Vagina (tissue), 2 donors: ENCODE results near the gene EHD2. TPM values are rescaled to one million over a fixed set of nuclear protein-coding genes. Genes with fewer than 3 reads are reported as not detected.

Experiments used
- DNase-seq, 2 donors: peaks; one replicate each; pipeline ENCODE4 v3.0.0-alpha.2; 2017; ENCODE audit errors: extremely low spot score in 2 of 2
- H3K27ac ChIP-seq: fragments of 200-600 bp; sonication (generic); one replicate; pipeline ENCODE4 v1.5.1; 2019
- H3K27me3 ChIP-seq: fragments of 200-600 bp; sonication (generic); one replicate; pipeline ENCODE4 v1.5.1; 2019
- H3K36me3 ChIP-seq, 2 donors: fragments of 200-600 bp; sonication (generic); one replicate each; pipeline ENCODE4 v1.5.1; 2017 to 2019
- H3K4me1 ChIP-seq: fragments of 200-600 bp; sonication (generic); one replicate; pipeline ENCODE4 v1.5.1; 2019
- H3K4me3 ChIP-seq, 2 donors: fragments of 200-600 bp; sonication (generic); 1 replicate in 1 of 2; 2 replicates in 1 of 2; pipeline ENCODE4 v1.5.1; 2016 to 2019
- H3K9me3 ChIP-seq: fragments of 200-600 bp; sonication (generic); one replicate; pipeline ENCODE4 v1.5.1; 2019
- POLR2A ChIP-seq, 2 donors: fragments of 450-650 bp; IDR thresholded peaks; one replicate each; pipeline ENCODE4 v1.6.1; 2017; ENCODE audit warnings: antibody characterized with exemption in 2 of 2, mild to moderate bottlenecking in 2 of 2, moderate library complexity in 2 of 2
- POLR2AphosphoS5 ChIP-seq, 2 donors: sonication (generic); formaldehyde crosslinking; IDR thresholded peaks; one replicate each; pipeline ENCODE4 v1.9.0; 2017; ENCODE audit warnings: antibody characterized with exemption in 2 of 2, mild to moderate bottlenecking in 2 of 2, low read depth in 1 of 2; ENCODE audit not compliant: insufficient read depth in 1 of 2
- intact Hi-C: fragments of 100-400 bp; cut with DNase I; formaldehyde crosslinking; loops from one replicate; pipeline ENCODE4 v1.15.1; 2023
- total RNA-seq: library from RNA; depleted of rRNA; stranded (reverse); fragments of >200 nt; gene quantifications from one replicate; pipeline ENCODE4 v1.2.3, GENCODE V29; 2016
- TF ChIP-seq, protein P1 (sequence below), 3 experiments: fragments of 450-650 bp in 2 of 3; fragments of 200-600 bp in 1 of 3; sonication (generic) in 1 of 3; IDR thresholded peaks; one replicate each; pipeline ENCODE4 v1.5.1; 2017 to 2019; ENCODE audit warnings: antibody characterized with exemption in 3 of 3, mild to moderate bottlenecking in 2 of 3, moderate library complexity in 2 of 3

The EHD2 gene
- total RNA-seq, 1 donor from 2014 or later = 125 TPM

DNA sequence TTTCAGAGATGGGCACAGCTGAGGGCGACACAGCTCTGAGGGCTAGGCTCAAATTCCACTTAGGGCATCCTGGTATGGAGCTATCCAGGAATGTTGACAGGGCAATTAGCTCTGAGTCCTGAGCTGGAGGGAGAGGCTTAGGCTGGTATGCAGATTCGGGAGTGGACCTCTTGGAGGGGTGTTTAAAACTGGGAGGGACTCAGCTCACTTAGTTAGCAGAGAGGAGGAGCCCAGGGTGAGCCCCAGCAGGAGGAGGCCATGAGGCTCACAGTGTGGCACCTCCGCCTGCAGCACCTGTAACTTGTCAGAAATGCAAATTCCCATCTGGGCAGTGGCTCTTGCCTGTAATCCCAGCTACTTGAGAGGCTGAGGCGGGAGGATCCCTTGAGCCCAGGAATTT, 21.9 kb downstream of the EHD2 start:
- peaks cover 4 to 61% of the 10 kb centered on the region in 2 donors for H3K36me3 ChIP-seq
- no peaks in the 10 kb centered on the region for H3K9me3 ChIP-seq
- no peak overlapping the region for H3K27ac ChIP-seq
- TF ChIP-seq POLR2A (IDR thresholded peaks at IDR 0.05) = no peak
- TF ChIP-seq, protein P1, sequence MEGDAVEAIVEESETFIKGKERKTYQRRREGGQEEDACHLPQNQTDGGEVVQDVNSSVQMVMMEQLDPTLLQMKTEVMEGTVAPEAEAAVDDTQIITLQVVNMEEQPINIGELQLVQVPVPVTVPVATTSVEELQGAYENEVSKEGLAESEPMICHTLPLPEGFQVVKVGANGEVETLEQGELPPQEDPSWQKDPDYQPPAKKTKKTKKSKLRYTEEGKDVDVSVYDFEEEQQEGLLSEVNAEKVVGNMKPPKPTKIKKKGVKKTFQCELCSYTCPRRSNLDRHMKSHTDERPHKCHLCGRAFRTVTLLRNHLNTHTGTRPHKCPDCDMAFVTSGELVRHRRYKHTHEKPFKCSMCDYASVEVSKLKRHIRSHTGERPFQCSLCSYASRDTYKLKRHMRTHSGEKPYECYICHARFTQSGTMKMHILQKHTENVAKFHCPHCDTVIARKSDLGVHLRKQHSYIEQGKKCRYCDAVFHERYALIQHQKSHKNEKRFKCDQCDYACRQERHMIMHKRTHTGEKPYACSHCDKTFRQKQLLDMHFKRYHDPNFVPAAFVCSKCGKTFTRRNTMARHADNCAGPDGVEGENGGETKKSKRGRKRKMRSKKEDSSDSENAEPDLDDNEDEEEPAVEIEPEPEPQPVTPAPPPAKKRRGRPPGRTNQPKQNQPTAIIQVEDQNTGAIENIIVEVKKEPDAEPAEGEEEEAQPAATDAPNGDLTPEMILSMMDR (IDR thresholded peaks at IDR 0.05) = no peak
- TF ChIP-seq POLR2AphosphoS5 (IDR thresholded peaks at IDR 0.05; ENCODE audit: insufficient read depth in 1 of 2, low read depth in 1 of 2) = no peak
- peaks cover 5% of the 10 kb centered on the region for H3K4me1 ChIP-seq
- intact Hi-C loops = no loop called here
- H3K4me3 ChIP-seq = no peak overlapping the region
- DNase-seq = no peak
- no peaks in the 10 kb centered on the region for H3K27me3 ChIP-seq

DNA sequence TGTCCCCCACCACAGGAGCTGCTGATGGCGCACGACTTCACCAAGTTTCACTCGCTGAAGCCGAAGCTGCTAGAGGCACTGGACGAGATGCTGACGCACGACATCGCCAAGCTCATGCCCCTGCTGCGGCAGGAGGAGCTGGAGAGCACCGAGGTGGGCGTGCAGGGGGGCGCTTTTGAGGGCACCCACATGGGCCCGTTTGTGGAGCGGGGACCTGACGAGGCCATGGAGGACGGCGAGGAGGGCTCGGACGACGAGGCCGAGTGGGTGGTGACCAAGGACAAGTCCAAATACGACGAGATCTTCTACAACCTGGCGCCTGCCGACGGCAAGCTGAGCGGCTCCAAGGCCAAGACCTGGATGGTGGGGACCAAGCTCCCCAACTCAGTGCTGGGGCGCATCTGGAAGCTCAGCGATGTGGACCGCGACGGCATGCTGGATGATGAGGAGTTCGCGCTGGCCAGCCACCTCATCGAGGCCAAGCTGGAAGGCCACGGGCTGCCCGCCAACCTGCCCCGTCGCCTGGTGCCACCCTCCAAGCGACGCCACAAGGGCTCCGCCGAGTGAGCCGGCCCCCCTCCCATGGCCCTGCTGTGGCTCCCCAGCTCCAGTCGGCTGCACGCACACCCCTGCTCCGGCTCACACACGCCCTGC, 27.8 kb downstream of the EHD2 start:
- DNase-seq = no peak
- TF ChIP-seq POLR2AphosphoS5 (IDR thresholded peaks at IDR 0.05; ENCODE audit: insufficient read depth in 1 of 2, low read depth in 1 of 2) (no peak), POLR2A (IDR thresholded peaks at IDR 0.05) (no peak)
- TF ChIP-seq, protein P1 (IDR thresholded peaks at IDR 0.05) = no peak
- Histone ChIP-seq H3K4me1 (peaks cover 25% of the 10 kb centered on the region), H3K36me3 (peaks cover 0 to 52% of the 10 kb centered on the region in 2 donors), H3K4me3 (no peak overlapping the region), H3K9me3 (no peaks in the 10 kb centered on the region), H3K27ac (peak overlapping the region; percentile 99), H3K27me3 (no peaks in the 10 kb centered on the region)
- intact Hi-C loops = no loop called here

DNA sequence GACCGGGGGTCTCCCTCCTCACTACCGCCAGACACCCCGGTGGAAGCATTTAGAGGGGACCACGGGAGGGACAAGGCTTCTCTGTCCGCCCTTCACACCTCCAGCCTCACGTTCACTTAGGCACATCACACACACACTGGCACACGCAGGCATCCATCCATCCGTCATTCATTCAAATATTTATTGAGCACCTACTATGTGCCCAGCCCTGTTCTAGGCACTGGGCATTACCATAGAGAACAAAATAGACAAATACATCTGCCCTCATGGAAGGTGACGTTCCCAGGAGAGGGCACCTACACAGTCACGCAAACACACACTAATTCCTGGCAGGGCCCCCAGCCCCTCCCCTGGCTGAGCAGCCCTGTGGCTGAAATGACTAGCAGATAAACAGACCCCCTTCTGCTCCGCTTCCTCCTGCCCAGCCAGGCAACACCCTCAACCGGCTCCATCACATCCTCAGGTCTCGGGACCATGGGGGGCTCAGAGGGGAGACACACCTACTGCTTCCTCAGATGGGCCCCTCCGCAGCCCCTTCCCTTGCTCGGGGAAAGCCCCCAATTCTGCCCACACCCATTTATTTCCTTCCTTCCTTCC, 28.4 kb downstream of the EHD2 start:
- Histone ChIP-seq H3K27me3 (no peaks in the 10 kb centered on the region), H3K9me3 (no peaks in the 10 kb centered on the region), H3K36me3 (peaks cover 0 to 47% of the 10 kb centered on the region in 2 donors), H3K27ac (peak overlapping the region; percentile 99), H3K4me3 (no peak overlapping the region), H3K4me1 (peaks cover 31% of the 10 kb centered on the region)
- no peak for DNase-seq
- TF ChIP-seq POLR2A (IDR thresholded peaks at IDR 0.05) (no peak), POLR2AphosphoS5 (IDR thresholded peaks at IDR 0.05; ENCODE audit: insufficient read depth in 1 of 2, low read depth in 1 of 2) (peak in 1 of 2 donors; percentile 48)
- TF ChIP-seq, protein P1 (IDR thresholded peaks at IDR 0.05) = no peak
- intact Hi-C loops = no loop called here

DNA sequence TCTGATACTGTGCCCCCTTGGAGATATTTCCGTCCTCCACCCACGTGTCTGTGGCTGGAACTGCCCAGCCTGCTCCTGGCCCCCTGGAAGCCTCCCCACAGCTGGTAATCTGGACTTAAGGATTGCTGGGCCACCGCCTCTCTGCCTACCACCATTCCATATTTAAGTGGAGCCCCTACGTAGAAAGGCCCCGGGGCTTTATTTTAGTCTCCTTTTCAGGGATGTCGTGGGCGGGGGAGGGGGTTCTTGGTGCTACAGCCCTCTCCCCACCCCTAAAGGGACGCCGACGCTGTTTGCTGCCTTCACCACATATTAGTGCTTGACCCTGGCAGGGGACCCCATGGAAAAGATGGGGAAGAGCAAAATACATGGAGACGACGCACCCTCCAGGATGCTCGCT, 29.4 kb downstream of the EHD2 start:
- Histone ChIP-seq H3K4me1 (peaks cover 41% of the 10 kb centered on the region), H3K4me3 (peak overlapping the region; percentile 35 to 38), H3K27ac (peak overlapping the region; percentile 99), H3K9me3 (no peaks in the 10 kb centered on the region), H3K27me3 (no peaks in the 10 kb centered on the region), H3K36me3 (peaks cover 0 to 53% of the 10 kb centered on the region in 2 donors)
- TF ChIP-seq POLR2AphosphoS5 (IDR thresholded peaks at IDR 0.05; ENCODE audit: insufficient read depth in 1 of 2, low read depth in 1 of 2) (no peak), POLR2A (IDR thresholded peaks at IDR 0.05) (no peak)
- TF ChIP-seq, protein P1 (IDR thresholded peaks at IDR 0.05) = no peak
- intact Hi-C loops = loop anchor here (1.0 kb wide), 1 partner anchor 29 kb away; the partner anchor contains the start of gene EHD2
- no peak for DNase-seq
